Astrocyte of the spinal cord (primary cell): ENCODE measurements around the gene LMOD2.
"Not testable (repeated sequence)": the region's sequence is repeated elsewhere in the genome, so short reads cannot be mapped to it uniquely, and the experiment has no call there.

Source experiments
- DNase-seq: peaks from one replicate; pipeline ENCODE4 v3.0.0; 2011; ENCODE audit warnings: low read depth, low spot score
- H3K4me3 ChIP-seq: 2 replicates; pipeline ENCODE4 v1.5.1; 2011; ENCODE audit warnings: low read depth, mild to moderate bottlenecking, low read length, moderate library complexity
- CTCF ChIP-seq: IDR thresholded peaks from 2 replicates; pipeline ENCODE4 v1.5.1; 2012; ENCODE audit warnings: low read depth, mild to moderate bottlenecking, low read length, inconsistent platforms
- in situ Hi-C: cut with HindIII; loops from 2 replicates; pipeline ENCODE4 v1.10.0; 2017; ENCODE audit warnings: low sequenced_read_pairs

Gene LMOD2

GRCh38 chr7:123628829-123629228 lies 26.8 kb upstream of the LMOD2 start:
- H3K4me3 ChIP-seq = no peak overlapping the region
- no peak for TF ChIP-seq CTCF
- in situ Hi-C loops = no loop called here
- DNase-seq = no peak

- no peak overlapping the region for H3K4me3 ChIP-seq
- in situ Hi-C loops = no loop called here
Observed at GRCh38 chr7:123629281-123629680, 26.4 kb upstream of the LMOD2 start.

GRCh38 chr7:123632808-123633207 lies 22.9 kb upstream of the LMOD2 start:
- TF ChIP-seq CTCF = no peak
- no peak for DNase-seq
- in situ Hi-C loops = no loop called here
- H3K4me3 ChIP-seq = no peak overlapping the region

More at GRCh38 chr7:123629281-123629680, 26.4 kb upstream of the LMOD2 start:
- no peak for DNase-seq
- no peak for TF ChIP-seq CTCF

GRCh38 chr7:123633553-123633952 lies 22.1 kb upstream of the LMOD2 start:
- no peak overlapping the region for H3K4me3 ChIP-seq
- in situ Hi-C loops = no loop called here
- TF ChIP-seq CTCF = no peak
- peak; percentile 81 for DNase-seq

- in situ Hi-C loops, H3K4me3 ChIP-seq, DNase-seq: not testable (repeated sequence)
Observed at GRCh38 chr7:123634011-123634573, 21.6 kb upstream of the LMOD2 start.

- in situ Hi-C loops = no loop called here
- peak; percentile 55 for DNase-seq
Observed at GRCh38 chr7:123635551-123636359, 19.9 kb upstream of the LMOD2 start.

More at GRCh38 chr7:123635551-123636359, 19.9 kb upstream of the LMOD2 start:
- H3K4me3 ChIP-seq = no peak overlapping the region
- peak; percentile 71 for TF ChIP-seq CTCF
